ENCODE measurements around the gene USP25.

Gene USP25

GRCh38 chr21:15766952-15767603 lies 37.3 kb downstream of the USP25 start:
- DNase-seq (ENCODE audit: low read depth): no peak

- DNase-seq (ENCODE audit: low read depth): no peak
These were observed 38.3 kb downstream of the USP25 start for GRCh38 chr21:15768045-15768601.

- no peak for DNase-seq (ENCODE audit: low read depth)
These were observed 39.1 kb downstream of the USP25 start for GRCh38 chr21:15768853-15769252.

- no peak for DNase-seq (ENCODE audit: low read depth)
These were observed 41.5 kb downstream of the USP25 start for GRCh38 chr21:15771311-15771710.

- no peak for DNase-seq (ENCODE audit: low read depth)
These were observed 42.9 kb downstream of the USP25 start for GRCh38 chr21:15772654-15773053.

- no peak for DNase-seq (ENCODE audit: low read depth)
These were observed 44.8 kb downstream of the USP25 start for GRCh38 chr21:15774590-15774989.

GRCh38 chr21:15775291-15775690 lies 45.5 kb downstream of the USP25 start:
- DNase-seq (ENCODE audit: low read depth): no peak

- no peak for DNase-seq (ENCODE audit: low read depth)
These were observed 46.2 kb downstream of the USP25 start for GRCh38 chr21:15775981-15776380.

- DNase-seq (ENCODE audit: low read depth): no peak
These were observed 47.0 kb downstream of the USP25 start for GRCh38 chr21:15776818-15777217.

GRCh38 chr21:15781986-15782385 lies 52.2 kb downstream of the USP25 start:
- DNase-seq (ENCODE audit: low read depth): no peak

GRCh38 chr21:15788847-15789523 lies 59.2 kb downstream of the USP25 start:
- DNase-seq (ENCODE audit: low read depth): no peak

- no peak for DNase-seq (ENCODE audit: low read depth)
These were observed 63.3 kb downstream of the USP25 start for GRCh38 chr21:15793109-15793508.

GRCh38 chr21:15793550-15794235 lies 63.9 kb downstream of the USP25 start:
- DNase-seq (ENCODE audit: low read depth): no peak

GRCh38 chr21:15794277-15794912 lies 64.6 kb downstream of the USP25 start:
- no peak for DNase-seq (ENCODE audit: low read depth)

- DNase-seq (ENCODE audit: low read depth): no peak
These were observed 65.8 kb downstream of the USP25 start for GRCh38 chr21:15795533-15795932.

- no peak for DNase-seq (ENCODE audit: low read depth)
These were observed 68.0 kb downstream of the USP25 start for GRCh38 chr21:15797577-15798363.

- DNase-seq (ENCODE audit: low read depth): no peak
These were observed 71.6 kb downstream of the USP25 start for GRCh38 chr21:15801352-15801863.

- DNase-seq (ENCODE audit: low read depth): no peak
These were observed 74.6 kb downstream of the USP25 start for GRCh38 chr21:15804247-15805005.

GRCh38 chr21:15809065-15809464 lies 79.3 kb downstream of the USP25 start:
- DNase-seq (ENCODE audit: low read depth): no peak

- DNase-seq (ENCODE audit: low read depth): no peak
These were observed 80.0 kb downstream of the USP25 start for GRCh38 chr21:15809818-15810217.

- DNase-seq (ENCODE audit: low read depth): no peak
These were observed 85.5 kb downstream of the USP25 start for GRCh38 chr21:15815285-15815684.
